ENCODE data around the gene SV2C. TPM values are rescaled to one million over a fixed set of nuclear protein-coding genes. Genes with fewer than 3 reads are reported as not detected.
A peak's percentile ranks its signal among the peaks of the same experiment; 100 is the strongest.
"Not testable (repeated sequence)": the region's sequence is repeated elsewhere in the genome, so short reads cannot be mapped to it uniquely, and the experiment has no call there.

The SV2C gene
- total RNA-seq, 2 donors from 2014 or later, result 0.05 TPM; not detected in 1

GRCh38 chr5:76363352-76364225, 280.4 kb downstream of the SV2C start:
- DNase-seq (ENCODE audit: low spot score), result no peak
- intact Hi-C loops (cut with DNase I), result no loop called here

- intact Hi-C loops (cut with DNase I), result no loop called here
- no peak for DNase-seq (ENCODE audit: low spot score)
Observed at GRCh38 chr5:76364226-76364589, 281.0 kb downstream of the SV2C start.

- intact Hi-C loops (cut with DNase I), result no loop called here
- no peak for DNase-seq (ENCODE audit: low spot score)
Observed at GRCh38 chr5:76365561-76365960, 282.4 kb downstream of the SV2C start.

GRCh38 chr5:76366596-76366995, 283.4 kb downstream of the SV2C start:
- no peak for DNase-seq (ENCODE audit: low spot score)
- intact Hi-C loops (cut with DNase I), result no loop called here

- intact Hi-C loops (cut with DNase I), result no loop called here
- no peak for DNase-seq (ENCODE audit: low spot score)
Observed at GRCh38 chr5:76367623-76368371, 284.6 kb downstream of the SV2C start.

GRCh38 chr5:76368941-76369340, 285.8 kb downstream of the SV2C start:
- intact Hi-C loops (cut with DNase I), result no loop called here
- DNase-seq (ENCODE audit: low spot score), result no peak

GRCh38 chr5:76369668-76370067, 286.5 kb downstream of the SV2C start:
- peak; percentile 8 for DNase-seq (ENCODE audit: low spot score)
- intact Hi-C loops (cut with DNase I), result not testable (repeated sequence)

GRCh38 chr5:76371960-76372322, 288.8 kb downstream of the SV2C start:
- intact Hi-C loops (cut with DNase I), result no loop called here

GRCh38 chr5:76372323-76373054, 289.3 kb downstream of the SV2C start:
- DNase-seq (ENCODE audit: low spot score), result peak; percentile 54
- intact Hi-C loops (cut with DNase I), result no loop called here

More at GRCh38 chr5:76371960-76372322, 288.8 kb downstream of the SV2C start:
- peak; percentile 46 for DNase-seq (ENCODE audit: low spot score)

- DNase-seq (ENCODE audit: low spot score), result no peak
- intact Hi-C loops (cut with DNase I), result no loop called here
Observed at GRCh38 chr5:76376148-76376865, 293.1 kb downstream of the SV2C start.

- DNase-seq (ENCODE audit: low spot score), result no peak
- intact Hi-C loops (cut with DNase I), result no loop called here
Observed at GRCh38 chr5:76376866-76377230, 293.7 kb downstream of the SV2C start.

- intact Hi-C loops (cut with DNase I), result no loop called here
- no peak for DNase-seq (ENCODE audit: low spot score)
Observed at GRCh38 chr5:76378355-76378754, 295.2 kb downstream of the SV2C start.

GRCh38 chr5:76379316-76379715, 296.1 kb downstream of the SV2C start:
- DNase-seq (ENCODE audit: low spot score), result no peak
- intact Hi-C loops (cut with DNase I), result no loop called here

GRCh38 chr5:76379855-76380254, 296.7 kb downstream of the SV2C start:
- intact Hi-C loops (cut with DNase I), result no loop called here
- no peak for DNase-seq (ENCODE audit: low spot score)

- no peak for DNase-seq (ENCODE audit: low spot score)
- intact Hi-C loops (cut with DNase I), result no loop called here
Observed at GRCh38 chr5:76380346-76381066, 297.3 kb downstream of the SV2C start.

- intact Hi-C loops (cut with DNase I), result no loop called here
- no peak for DNase-seq (ENCODE audit: low spot score)
Observed at GRCh38 chr5:76383126-76383832, 300.1 kb downstream of the SV2C start.

GRCh38 chr5:76384189-76384588, 301.0 kb downstream of the SV2C start:
- intact Hi-C loops (cut with DNase I), result no loop called here
- DNase-seq (ENCODE audit: low spot score), result no peak

GRCh38 chr5:76384705-76385104, 301.5 kb downstream of the SV2C start:
- intact Hi-C loops (cut with DNase I), result no loop called here
- DNase-seq (ENCODE audit: low spot score), result no peak
